Mammary epithelial cell (primary cell): ENCODE measurements around the gene ROBO1.

ENCODE experiments used
- CTCF ChIP-seq, 2 donors: IDR thresholded peaks in 1 of 2; conservative IDR thresholded peaks in 1 of 2; 2 replicates each; pipeline ENCODE4 v1.5.1; 2011 to 2012; ENCODE audit warnings: inconsistent platforms in 2 of 2, low read length in 2 of 2, mild to moderate bottlenecking in 2 of 2, control low read depth in 1 of 2, low read depth in 1 of 2; ENCODE audit not compliant: insufficient read depth in 1 of 2; ENCODE audit errors: extremely low read depth in 1 of 2
- EZH2 ChIP-seq: IDR thresholded peaks from 2 replicates; pipeline ENCODE4 v1.6.1; 2012; ENCODE audit warnings: low read length, inconsistent platforms, borderline replicate concordance

GRCh38 chr3:78856164-78856563, 911.6 kb downstream of the ROBO1 start:
- TF ChIP-seq EZH2 (no peak), CTCF (conservative IDR thresholded peaks at IDR 0.05 in 1 of 2, IDR thresholded peaks at IDR 0.05 in 1 of 2; ENCODE audit: extremely low read depth in 1 of 2, insufficient read depth in 1 of 2, low read depth in 1 of 2, low read length in 2 of 2) (no peak)
